Astrocyte (in vitro differentiated cells and primary cell): ENCODE results near the gene ANAPC10.

Source experiments
- EZH2 ChIP-seq: IDR thresholded peaks from 2 replicates; pipeline ENCODE4 v1.6.1; 2012; ENCODE audit warnings: mild to moderate bottlenecking, low read length, inconsistent platforms; ENCODE audit not compliant: insufficient read depth
- TF ChIP-seq, protein P1 (sequence below): IDR thresholded peaks from 2 replicates; pipeline ENCODE4 v1.5.1; 2011; ENCODE audit warnings: low read depth, mild to moderate bottlenecking, inconsistent platforms, low read length, moderate library complexity; ENCODE audit not compliant: insufficient read depth

DNA sequence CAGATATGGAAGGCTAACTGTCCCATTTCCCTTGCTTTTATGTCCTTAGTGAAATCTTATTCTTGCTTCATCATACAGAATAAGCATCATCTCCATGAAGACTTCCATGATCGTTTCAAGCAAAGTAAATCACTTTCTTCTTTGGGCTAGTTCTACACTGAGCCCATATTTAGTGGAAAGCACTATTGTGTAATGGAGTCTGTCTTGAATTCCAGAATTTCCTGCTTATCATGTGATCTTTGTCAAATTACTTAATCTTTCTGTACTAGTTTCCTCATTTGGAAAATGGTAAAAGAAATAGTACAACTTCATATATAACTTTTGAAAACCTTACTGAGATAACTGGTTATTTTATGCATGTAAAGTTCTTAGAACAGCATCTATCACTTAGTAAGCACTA lies 7.6 kb downstream of the ANAPC10 start:
- TF ChIP-seq, protein P1, sequence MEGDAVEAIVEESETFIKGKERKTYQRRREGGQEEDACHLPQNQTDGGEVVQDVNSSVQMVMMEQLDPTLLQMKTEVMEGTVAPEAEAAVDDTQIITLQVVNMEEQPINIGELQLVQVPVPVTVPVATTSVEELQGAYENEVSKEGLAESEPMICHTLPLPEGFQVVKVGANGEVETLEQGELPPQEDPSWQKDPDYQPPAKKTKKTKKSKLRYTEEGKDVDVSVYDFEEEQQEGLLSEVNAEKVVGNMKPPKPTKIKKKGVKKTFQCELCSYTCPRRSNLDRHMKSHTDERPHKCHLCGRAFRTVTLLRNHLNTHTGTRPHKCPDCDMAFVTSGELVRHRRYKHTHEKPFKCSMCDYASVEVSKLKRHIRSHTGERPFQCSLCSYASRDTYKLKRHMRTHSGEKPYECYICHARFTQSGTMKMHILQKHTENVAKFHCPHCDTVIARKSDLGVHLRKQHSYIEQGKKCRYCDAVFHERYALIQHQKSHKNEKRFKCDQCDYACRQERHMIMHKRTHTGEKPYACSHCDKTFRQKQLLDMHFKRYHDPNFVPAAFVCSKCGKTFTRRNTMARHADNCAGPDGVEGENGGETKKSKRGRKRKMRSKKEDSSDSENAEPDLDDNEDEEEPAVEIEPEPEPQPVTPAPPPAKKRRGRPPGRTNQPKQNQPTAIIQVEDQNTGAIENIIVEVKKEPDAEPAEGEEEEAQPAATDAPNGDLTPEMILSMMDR, result no peak
- TF ChIP-seq EZH2, result no peak
